IMR-90 (cell line): Measurements from ENCODE around the gene PGR. TPM values are rescaled to one million over a fixed set of nuclear protein-coding genes. Genes with fewer than 3 reads are reported as not detected.

Experiments used
- ATAC-seq: fragments of 200-7000 bp; cut with Tn5 transposase; 2 replicates; pipeline ENCODE4 v1.9.1; 2020; ENCODE audit warnings: low read depth, mild to moderate bottlenecking, moderate library complexity
- BruUV-seq: library from RNA; stranded (reverse); fragments of 400-500 nt; replicated peaks from 2 replicates; lab custom pipeline; 2021; lab: Mats Ljungman, UMichigan
- CTCF ChIA-PET: fragments of 300-600 bp; formaldehyde crosslinking; extraction: SDS; loops from one replicate; lab custom pipeline; 2021; ENCODE audit warnings: antibody characterized with exemption; lab: Yijun Ruan, JAX
- POLR2A ChIA-PET: fragments of 300-600 bp; sonication (Branson Sonifier 250); formaldehyde crosslinking; loops from one replicate; lab custom pipeline; 2022; ENCODE audit warnings: antibody characterized with exemption; ENCODE audit not compliant: unreplicated experiment; lab: Charles Lee
- DNase-seq: peaks from one replicate; pipeline ENCODE4 v3.0.0; 2013
- H2AFZ ChIP-seq: replicated peaks from 2 replicates; pipeline ENCODE3; 2013; ENCODE audit warnings: low read length, mild to moderate bottlenecking; ENCODE audit not compliant: poor library complexity
- H2AK5ac ChIP-seq: 2 replicates; pipeline ENCODE4 v1.6.1; 2013; ENCODE audit warnings: low read depth, low read length, inconsistent platforms
- H2AK9ac ChIP-seq: replicated peaks from 2 replicates; pipeline ENCODE3; 2013; ENCODE audit warnings: mild to moderate bottlenecking, low read depth, low read length, moderate library complexity; ENCODE audit not compliant: poor library complexity
- H2BK120ac ChIP-seq: 2 replicates; pipeline ENCODE4 v1.6.1; 2013; ENCODE audit warnings: low read depth, low read length, inconsistent platforms
- H2BK15ac ChIP-seq: 3 replicates; pipeline ENCODE4 v1.6.1; 2013; ENCODE audit warnings: low read depth, low read length, inconsistent platforms
- H2BK20ac ChIP-seq: 2 replicates; pipeline ENCODE4 v1.6.1; 2013; ENCODE audit warnings: low read depth, mild to moderate bottlenecking, inconsistent platforms, low read length, moderate library complexity
- H2BK5ac ChIP-seq: 2 replicates; pipeline ENCODE4 v1.6.1; 2013; ENCODE audit warnings: mild to moderate bottlenecking, low read depth, low read length, inconsistent platforms; ENCODE audit not compliant: poor library complexity, severe bottlenecking
- H3K14ac ChIP-seq: replicated peaks from 2 replicates; pipeline ENCODE4 v1.6.1; 2013; ENCODE audit warnings: low read depth, low read length, inconsistent platforms
- H3K18ac ChIP-seq: 2 replicates; pipeline ENCODE4 v1.6.1; 2013; ENCODE audit warnings: low read depth, low read length, control low read depth
- H3K23ac ChIP-seq: 2 replicates; pipeline ENCODE4 v1.6.1; 2013; ENCODE audit warnings: low read depth, low read length, inconsistent platforms
- H3K27ac ChIP-seq: 2 replicates; pipeline ENCODE4 v1.5.1; 2013; ENCODE audit warnings: mild to moderate bottlenecking, control low read depth, low read length; ENCODE audit not compliant: insufficient read depth
- H3K27me3 ChIP-seq: 2 replicates; pipeline ENCODE4 v1.6.1; 2013; ENCODE audit warnings: low read length; ENCODE audit not compliant: control insufficient read depth, insufficient read depth
- H3K36me3 ChIP-seq: 2 replicates; pipeline ENCODE4 v1.6.1; 2013; ENCODE audit warnings: low read length, mixed read lengths; ENCODE audit not compliant: control insufficient read depth, insufficient read depth
- H3K4ac ChIP-seq: 2 replicates; pipeline ENCODE4 v1.6.1; 2013; ENCODE audit warnings: low read depth, low read length, inconsistent platforms
- H3K4me1 ChIP-seq: 2 replicates; pipeline ENCODE4 v1.6.1; 2013; ENCODE audit warnings: low read length, mixed read lengths; ENCODE audit not compliant: control insufficient read depth, insufficient read depth
- H3K4me2 ChIP-seq: 2 replicates; pipeline ENCODE4 v1.6.1; 2013; ENCODE audit warnings: low read depth, mild to moderate bottlenecking, control low read depth, low read length, moderate library complexity
- H3K4me3 ChIP-seq: 2 replicates; pipeline ENCODE4 v1.5.1; 2013; ENCODE audit warnings: low read depth, mild to moderate bottlenecking, control low read depth, low read length, moderate library complexity; ENCODE audit not compliant: insufficient read depth
- H3K56ac ChIP-seq: 2 replicates; pipeline ENCODE4 v1.6.1; 2013; ENCODE audit warnings: low read length, inconsistent platforms; ENCODE audit not compliant: insufficient read depth; ENCODE audit errors: extremely low read depth
- H3K79me1 ChIP-seq, 2 experiments: 2 replicates each; pipeline ENCODE4 v1.6.1; 2013; ENCODE audit warnings: low read length in 2 of 2, inconsistent platforms in 1 of 2, low read depth in 1 of 2
- H3K9ac ChIP-seq: 2 replicates; pipeline ENCODE4 v1.6.1; 2013; ENCODE audit warnings: low read depth, low read length, control low read depth
- H3K9me1 ChIP-seq: 2 replicates; pipeline ENCODE4 v1.6.1; 2013; ENCODE audit warnings: low read length, inconsistent platforms; ENCODE audit not compliant: insufficient read depth
- H3K9me3 ChIP-seq: 2 replicates; pipeline ENCODE4 v1.6.1; 2013; ENCODE audit warnings: low read length; ENCODE audit not compliant: control insufficient read depth, insufficient read depth
- H4K20me1 ChIP-seq: 2 replicates; pipeline ENCODE4 v1.6.1; 2013; ENCODE audit warnings: low read length, inconsistent platforms; ENCODE audit not compliant: insufficient read depth
- H4K5ac ChIP-seq: 2 replicates; pipeline ENCODE4 v1.6.1; 2013; ENCODE audit warnings: mild to moderate bottlenecking, low read depth, low read length, control low read depth
- H4K8ac ChIP-seq, 2 experiments: 2 replicates each; pipeline ENCODE4 v1.6.1; 2013; ENCODE audit warnings: low read depth in 2 of 2, low read length in 2 of 2, control low read depth in 1 of 2, inconsistent platforms in 1 of 2
- H4K91ac ChIP-seq: 2 replicates; pipeline ENCODE4 v1.6.1; 2013; ENCODE audit warnings: low read depth, low read length, inconsistent platforms; ENCODE audit not compliant: insufficient read depth
- BHLHE40 ChIP-seq: fragments of 150-350 bp; IDR thresholded peaks from 2 replicates; pipeline ENCODE4 v1.6.1; 2016; ENCODE audit warnings: mild to moderate bottlenecking, low read depth, low read length
- CHD1 ChIP-seq: IDR thresholded peaks from 2 replicates; pipeline ENCODE4 v1.6.1; 2012; ENCODE audit warnings: low read depth, low read length, improper control_type of control experiment
- USF2 ChIP-seq: fragments of 150-350 bp; IDR thresholded peaks from 2 replicates; pipeline ENCODE4 v1.6.1; 2017; ENCODE audit warnings: mild to moderate bottlenecking, antibody characterized with exemption, low read length, low read depth
- WGBS, 2 experiments: methylation state at CpG; one replicate each; pipeline versions ENCODE4 v1.1.5 to v1.1.7; 2013; ENCODE audit warnings: missing lambda C conversion rate in 2 of 2; ENCODE audit not compliant: insufficient read length in 1 of 2; ENCODE audit errors: extremely low coverage in 2 of 2; 5-methylcytosine and 5-hydroxymethylcytosine counted together
- dilution Hi-C: fragments of 300-500 bp; cut with HindIII; formaldehyde crosslinking; loops from one replicate; pipeline ENCODE4 v1.14.3; 2018; ENCODE audit warnings: low sequenced_read_pairs; ENCODE audit not compliant: unreplicated experiment
- in situ Hi-C: fragments of 300-500 bp; cut with MboI; formaldehyde crosslinking; loops from 3 replicates; pipeline ENCODE4 v1.14.3; 2019; ENCODE audit warnings: low sequenced_read_pairs, inconsistent platforms, mixed read lengths
- intact Hi-C: fragments of 100-400 bp; cut with micrococcal nuclease; formaldehyde crosslinking; loops from 2 replicates; pipeline ENCODE4 v1.10.0; 2022
- polyA plus RNA-seq, 3 experiments: library from polyadenylated mRNA; depleted of rRNA; stranded (reverse); fragments of >200 nt; gene quantifications; 2 replicates each; pipeline ENCODE4 v1.2.3, GENCODE V29; 2012; ENCODE audit warnings: low replicate concordance in 1 of 3
- total RNA-seq: library from RNA; depleted of rRNA; stranded (reverse); fragments of >200 nt; gene quantifications from 2 replicates; pipeline ENCODE4 v1.2.3, GENCODE V29; 2012

The PGR gene
- total and polyA plus RNA-seq, 2 of the 4 experiments (the other 2 are of a cell fraction): under 0.01 TPM; not detected in 1

- dilution Hi-C loops: no loop called here
- POLR2A ChIA-PET: no interaction called here
Observed at GRCh38 chr11:101030692-101031091, 98.9 kb downstream of the PGR start.

More at GRCh38 chr11:101030692-101031091, 98.9 kb downstream of the PGR start:
- Histone ChIP-seq H4K91ac (no peak overlapping the region), H3K4me1 (no peaks in the 10 kb centered on the region), H2BK15ac (no peak overlapping the region), H3K4ac (no peak overlapping the region), H3K79me1 (no peaks in the 10 kb centered on the region), H2BK120ac (no peak overlapping the region), H2AK5ac (no peak overlapping the region), H3K4me3 (no peak overlapping the region), H4K8ac (no peak overlapping the region), H3K9me1 (no peaks in the 10 kb centered on the region), H2AK9ac (no peak overlapping the region), H2BK5ac (no peak overlapping the region), H3K14ac (no peak overlapping the region), H3K18ac (no peak overlapping the region), H3K56ac (no peak overlapping the region), H4K5ac (no peak overlapping the region), H3K27me3 (no peaks in the 10 kb centered on the region), H3K9me3 (no peaks in the 10 kb centered on the region), H3K23ac (no peak overlapping the region), H3K36me3 (no peaks in the 10 kb centered on the region), H3K27ac (no peak overlapping the region), H4K20me1 (no peaks in the 10 kb centered on the region), H3K9ac (no peak overlapping the region), H2AFZ (no peak overlapping the region), H2BK20ac (no peak overlapping the region), H3K4me2 (no peak overlapping the region)
- no peak for ATAC-seq
- DNase-seq: no peak
- intact Hi-C loops: no loop called here
- no TSS peak for BruUV-seq
- in situ Hi-C loops: no loop called here
- CTCF ChIA-PET: no interaction called here
- TF ChIP-seq USF2: no peak
- no peak for TF ChIP-seq CHD1
- no peak for TF ChIP-seq BHLHE40
- no CpG with 5 or more reads among the region's 1 CpG for WGBS, 2 experiments
